Measurements from ENCODE around the gene ATP6V0E2.

Gene ATP6V0E2

GRCh38 chr7:149846021-149846420 lies 27.7 kb upstream of the ATP6V0E2 start:
- no peaks in the 10 kb centered on the region for H3K79me2 ChIP-seq (ENCODE audit: insufficient read depth, low read length)
- no peaks in the 10 kb centered on the region for H3K36me3 ChIP-seq (ENCODE audit: insufficient read depth, low read length)
- no peaks in the 10 kb centered on the region for H3F3A ChIP-seq (ENCODE audit: insufficient read depth, low read length)
- no peak overlapping the region for H3K27ac ChIP-seq (ENCODE audit: low read depth, low read length, poor library complexity, severe bottlenecking)
- no peak overlapping the region for H3K9ac ChIP-seq (ENCODE audit: low read length)
- H3K4me2 ChIP-seq (ENCODE audit: low read length) = no peak overlapping the region
- no peak overlapping the region for H2AFZ ChIP-seq (ENCODE audit: low read length)
- H4K20me1 ChIP-seq (ENCODE audit: insufficient read depth, low read length) = no peaks in the 10 kb centered on the region
- no peaks in the 10 kb centered on the region for H3K9me2 ChIP-seq (ENCODE audit: low read depth, low read length)
- H3K9me3 ChIP-seq (ENCODE audit: low read length) = no peaks in the 10 kb centered on the region
- peaks cover 4% of the 10 kb centered on the region; the same call in 1 of the 2 replicates for H3K27me3 ChIP-seq (ENCODE audit: insufficient read depth, low read length)
- H3K4me1 ChIP-seq (ENCODE audit: insufficient read depth, low read length, severe bottlenecking) = no peaks in the 10 kb centered on the region
- no peak overlapping the region for H3K4me3 ChIP-seq (ENCODE audit: low read depth, low read length, poor library complexity, severe bottlenecking)
- TF ChIP-seq EZH2 (IDR thresholded peaks at IDR 0.05; ENCODE audit: borderline replicate concordance, low read length) (no peak), CTCF (IDR thresholded peaks at IDR 0.05; ENCODE audit: low read length) (no peak)

- H3K9me2 ChIP-seq (ENCODE audit: low read depth, low read length) = no peaks in the 10 kb centered on the region
- H3K4me1 ChIP-seq (ENCODE audit: insufficient read depth, low read length, severe bottlenecking) = no peaks in the 10 kb centered on the region
- no peak overlapping the region for H3K4me3 ChIP-seq (ENCODE audit: low read depth, low read length, poor library complexity, severe bottlenecking)
- TF ChIP-seq EZH2 (IDR thresholded peaks at IDR 0.05; ENCODE audit: borderline replicate concordance, low read length) (no peak), CTCF (IDR thresholded peaks at IDR 0.05; ENCODE audit: low read length) (no peak)
- H2AFZ ChIP-seq (ENCODE audit: low read length) = no peak overlapping the region
- no peak overlapping the region for H3K27ac ChIP-seq (ENCODE audit: low read depth, low read length, poor library complexity, severe bottlenecking)
- no peaks in the 10 kb centered on the region for H3F3A ChIP-seq (ENCODE audit: insufficient read depth, low read length)
- no peak overlapping the region for H3K4me2 ChIP-seq (ENCODE audit: low read length)
- no peaks in the 10 kb centered on the region for H3K79me2 ChIP-seq (ENCODE audit: insufficient read depth, low read length)
- H3K9me3 ChIP-seq (ENCODE audit: low read length) = no peaks in the 10 kb centered on the region
- peaks cover 4% of the 10 kb centered on the region; the same call in 1 of the 2 replicates for H3K27me3 ChIP-seq (ENCODE audit: insufficient read depth, low read length)
- H3K36me3 ChIP-seq (ENCODE audit: insufficient read depth, low read length) = no peaks in the 10 kb centered on the region
- no peaks in the 10 kb centered on the region for H4K20me1 ChIP-seq (ENCODE audit: insufficient read depth, low read length)
- H3K9ac ChIP-seq (ENCODE audit: low read length) = no peak overlapping the region
Measured at GRCh38 chr7:149846436-149847046, 27.2 kb upstream of the ATP6V0E2 start.

GRCh38 chr7:149849174-149849573 lies 24.6 kb upstream of the ATP6V0E2 start:
- Histone ChIP-seq H3K27me3 (ENCODE audit: insufficient read depth, low read length) (no peaks in the 10 kb centered on the region), H3K36me3 (ENCODE audit: insufficient read depth, low read length) (no peaks in the 10 kb centered on the region), H3K9ac (ENCODE audit: low read length) (no peak overlapping the region), H3K4me2 (ENCODE audit: low read length) (no peak overlapping the region), H3F3A (ENCODE audit: insufficient read depth, low read length) (no peaks in the 10 kb centered on the region), H3K4me1 (ENCODE audit: insufficient read depth, low read length, severe bottlenecking) (no peaks in the 10 kb centered on the region), H3K9me3 (ENCODE audit: low read length) (no peaks in the 10 kb centered on the region), H3K9me2 (ENCODE audit: low read depth, low read length) (no peaks in the 10 kb centered on the region), H3K79me2 (ENCODE audit: insufficient read depth, low read length) (no peaks in the 10 kb centered on the region), H4K20me1 (ENCODE audit: insufficient read depth, low read length) (no peaks in the 10 kb centered on the region), H3K4me3 (ENCODE audit: low read depth, low read length, poor library complexity, severe bottlenecking) (no peak overlapping the region), H2AFZ (ENCODE audit: low read length) (no peak overlapping the region), H3K27ac (ENCODE audit: low read depth, low read length, poor library complexity, severe bottlenecking) (no peak overlapping the region)
- TF ChIP-seq CTCF (IDR thresholded peaks at IDR 0.05; ENCODE audit: low read length) = peak; percentile 9; the same call in 1 of the 2 replicates
- TF ChIP-seq EZH2 (IDR thresholded peaks at IDR 0.05; ENCODE audit: borderline replicate concordance, low read length) = no peak

Measured in OCI-LY1 (cell line).